HG02852 (cell line): Measurements from ENCODE around the gene FGD4.
"Not testable (repeated sequence)": the region's sequence is repeated elsewhere in the genome, so short reads cannot be mapped to it uniquely, and the experiment has no call there.

Experiments used
- ATAC-seq: cut with Tn5 transposase; IDR thresholded peaks from one replicate; pipeline ENCODE4 v1.9.1; 2021; ENCODE audit warnings: mild to moderate bottlenecking, moderate library complexity; ENCODE audit not compliant: unreplicated experiment

Gene FGD4

DNA sequence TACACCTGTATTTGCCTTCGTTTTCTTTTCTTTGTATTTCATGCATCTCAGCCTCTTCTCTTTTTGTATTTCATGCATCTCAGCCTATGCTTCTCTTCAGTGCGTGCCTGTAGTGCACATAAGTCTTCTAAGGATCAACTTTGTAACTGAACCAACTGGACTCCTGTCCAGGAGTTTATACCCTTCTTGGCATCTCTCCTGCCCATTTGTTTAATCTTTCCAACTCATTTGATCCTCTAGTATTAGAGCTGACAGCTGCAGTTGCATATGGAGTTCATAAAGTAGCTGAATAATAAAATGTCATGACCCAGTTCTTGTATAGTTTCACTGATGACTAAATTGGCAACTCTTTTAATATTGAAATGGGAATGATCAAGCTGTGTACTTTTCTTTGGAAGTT is 89.7 kb downstream of the FGD4 start:
- no peak for ATAC-seq

GRCh38 chr12:32490801-32491200 is 91.4 kb downstream of the FGD4 start:
- ATAC-seq, result no peak

- ATAC-seq, result no peak
These were observed 93.9 kb downstream of the FGD4 start for GRCh38 chr12:32493282-32493681.

DNA sequence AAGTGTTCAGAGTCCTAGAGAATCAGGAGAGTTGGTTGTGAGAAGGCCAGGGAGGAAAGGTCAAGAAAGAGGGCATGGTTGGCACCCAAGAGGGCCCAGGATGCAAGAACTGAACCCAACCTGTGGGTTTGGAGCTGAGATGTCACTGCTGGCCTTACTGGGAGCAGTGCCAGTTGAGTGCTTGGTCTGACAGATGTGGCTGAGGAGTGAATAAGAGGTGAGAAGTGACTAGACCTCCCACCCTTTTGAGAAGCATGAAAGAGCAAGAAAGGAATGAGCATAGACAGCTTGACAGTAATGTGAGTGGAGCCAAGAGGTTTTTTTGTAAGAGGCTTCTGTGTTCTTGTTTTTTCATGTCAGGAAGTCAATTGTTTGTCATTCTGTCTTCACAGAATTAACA is 95.3 kb downstream of the FGD4 start:
- ATAC-seq, result no peak

- ATAC-seq, result no peak
These were observed 97.6 kb downstream of the FGD4 start for GRCh38 chr12:32496946-32497345.

DNA sequence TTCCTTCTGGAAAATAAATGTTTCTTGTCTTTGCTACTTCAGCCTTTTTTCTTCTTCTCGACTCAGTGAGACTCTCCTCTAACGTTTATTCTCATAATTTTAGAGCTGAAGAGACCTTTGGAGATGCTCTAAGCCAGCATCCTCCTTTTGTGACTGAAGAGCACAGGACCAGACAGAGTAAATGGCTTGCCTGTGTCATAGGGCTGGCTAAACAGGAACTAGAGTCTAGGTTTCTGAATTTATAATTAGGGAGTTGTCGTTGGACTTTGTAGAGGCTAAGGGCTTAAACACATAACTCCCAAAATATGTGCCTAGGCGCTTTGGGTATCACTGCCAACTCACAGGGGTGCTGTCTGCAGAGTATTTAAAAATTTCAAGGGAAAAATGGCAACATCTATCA is 98.5 kb downstream of the FGD4 start:
- ATAC-seq, result no peak

GRCh38 chr12:32499048-32499447 is 99.7 kb downstream of the FGD4 start:
- ATAC-seq, result no peak

GRCh38 chr12:32501835-32502333 is 102.5 kb downstream of the FGD4 start:
- no peak for ATAC-seq

GRCh38 chr12:32502693-32503502 is 103.5 kb downstream of the FGD4 start:
- no peak for ATAC-seq

DNA sequence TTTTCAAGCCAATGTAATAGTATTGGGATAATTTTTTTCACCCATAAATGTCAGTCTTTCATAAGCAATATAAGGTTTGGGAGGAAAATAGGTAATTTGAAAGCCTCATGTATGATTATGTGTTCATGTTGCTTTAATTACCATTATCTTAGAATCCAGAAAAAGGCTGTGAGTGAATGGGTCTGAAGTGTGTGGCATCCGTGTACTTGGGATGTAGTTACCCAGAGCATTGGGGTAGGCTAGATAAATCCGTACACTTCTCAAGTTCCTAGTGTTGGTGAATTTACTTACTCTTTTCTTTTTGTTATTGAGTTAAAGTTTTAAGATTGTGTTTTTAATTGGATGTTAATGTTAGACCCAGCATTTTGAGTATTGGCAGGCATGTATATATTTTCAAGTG is 104.4 kb downstream of the FGD4 start:
- no peak for ATAC-seq

DNA sequence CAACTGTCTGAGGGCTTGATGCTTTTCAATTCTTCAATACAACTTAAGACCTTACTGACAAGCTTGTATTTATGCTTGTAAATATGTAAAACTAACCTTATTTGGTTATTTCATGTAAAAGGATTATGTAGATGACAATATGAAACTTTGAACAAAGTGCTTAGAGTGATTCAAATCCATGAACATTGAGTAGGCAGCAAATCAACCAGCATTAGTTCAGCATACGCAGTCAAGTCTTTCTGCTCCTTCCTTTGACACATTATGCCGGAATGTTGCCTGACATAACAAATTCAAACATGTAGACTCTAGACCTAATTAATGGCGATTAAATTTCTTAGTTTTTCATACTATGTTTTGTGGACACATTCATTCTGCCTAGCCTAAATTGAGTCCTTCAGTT is 105.2 kb downstream of the FGD4 start:
- ATAC-seq, result no peak

DNA sequence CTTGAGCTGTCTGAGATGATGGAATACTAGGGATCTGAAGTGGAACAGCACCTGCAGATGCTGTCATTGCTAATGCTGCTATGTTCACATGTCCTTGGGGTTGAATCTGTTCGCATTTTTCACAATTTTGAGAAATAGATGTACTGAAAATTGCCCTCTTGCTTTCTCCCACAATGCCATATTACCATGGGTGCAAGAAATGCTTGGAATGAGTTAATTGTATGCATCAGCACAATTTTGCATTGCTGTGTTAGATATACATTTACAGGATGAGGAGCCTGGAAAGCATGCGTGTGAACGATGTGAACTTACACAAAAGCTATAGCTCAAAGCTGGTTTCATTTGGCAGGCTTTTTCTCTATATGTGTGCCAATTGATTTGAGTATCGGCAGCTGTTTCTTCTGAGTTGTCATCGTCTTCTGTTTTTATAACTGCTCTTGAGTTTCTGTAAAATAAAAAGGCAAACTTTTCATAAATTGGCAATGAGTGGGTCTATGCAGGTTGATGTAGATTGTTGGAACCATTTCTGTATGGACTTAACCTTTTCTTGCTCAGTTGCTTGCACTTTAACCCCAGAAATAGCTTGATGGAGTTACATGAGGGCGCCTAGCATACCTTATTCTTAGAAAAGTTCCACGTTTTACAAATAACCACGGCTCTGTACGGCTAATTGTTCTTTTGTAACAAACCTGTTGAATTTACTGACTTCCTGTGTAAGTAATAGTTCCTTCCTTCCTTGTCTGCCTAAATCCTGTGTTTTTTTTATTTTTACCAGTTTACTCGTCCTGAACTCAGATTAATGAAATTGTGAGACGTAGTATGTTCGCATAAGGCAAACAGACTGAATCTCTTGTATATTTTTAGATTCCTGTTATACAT is 105.9 kb downstream of the FGD4 start:
- ATAC-seq, result no peak

GRCh38 chr12:32507096-32507941 is 108.0 kb downstream of the FGD4 start:
- not testable (repeated sequence) for ATAC-seq

- ATAC-seq, result no peak
These were observed 108.6 kb downstream of the FGD4 start for GRCh38 chr12:32507942-32508320.

DNA sequence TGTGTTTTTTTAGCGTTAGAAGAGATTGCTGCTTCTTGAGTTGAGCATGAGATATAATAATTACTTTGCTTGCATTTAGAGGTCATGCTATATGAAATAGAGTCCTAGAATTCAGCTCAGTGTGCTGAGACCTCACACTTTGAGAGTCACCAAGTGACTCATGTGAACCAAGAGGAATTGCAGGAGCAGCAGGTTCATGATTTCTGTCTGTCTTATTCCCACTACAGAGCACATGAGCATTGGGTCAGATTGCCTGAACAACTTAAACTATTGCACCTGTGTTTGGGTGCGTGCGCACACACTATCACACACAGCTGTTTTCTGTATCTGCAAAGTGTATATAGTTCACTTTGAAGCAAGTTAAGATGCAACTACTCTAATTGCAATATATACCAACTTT is 109.3 kb downstream of the FGD4 start:
- ATAC-seq, result no peak

GRCh38 chr12:32509328-32510091 is 110.2 kb downstream of the FGD4 start:
- ATAC-seq, result no peak

DNA sequence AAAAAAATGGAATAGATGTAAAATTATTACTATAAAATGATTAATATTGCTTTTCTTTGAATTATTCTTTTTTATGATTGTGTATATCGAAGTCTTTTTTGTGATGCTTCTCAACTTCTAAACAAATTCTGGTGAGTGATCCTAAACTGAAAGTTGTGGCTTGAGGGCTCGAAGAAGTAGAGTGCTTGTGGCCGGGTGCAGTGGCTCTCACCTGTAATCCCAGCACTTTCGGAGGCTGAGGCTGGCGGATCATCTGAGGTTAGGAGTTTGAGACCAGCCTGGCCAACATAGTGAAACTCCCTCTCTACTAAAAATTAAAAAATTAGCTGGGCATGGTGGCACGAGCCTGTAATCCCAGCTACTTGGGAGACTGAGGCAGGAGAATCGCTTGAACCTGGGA is 112.6 kb downstream of the FGD4 start:
- ATAC-seq, result not testable (repeated sequence)

GRCh38 chr12:32512379-32512778 is 113.0 kb downstream of the FGD4 start:
- ATAC-seq, result no peak

GRCh38 chr12:32512910-32513309 is 113.6 kb downstream of the FGD4 start:
- ATAC-seq, result no peak

DNA sequence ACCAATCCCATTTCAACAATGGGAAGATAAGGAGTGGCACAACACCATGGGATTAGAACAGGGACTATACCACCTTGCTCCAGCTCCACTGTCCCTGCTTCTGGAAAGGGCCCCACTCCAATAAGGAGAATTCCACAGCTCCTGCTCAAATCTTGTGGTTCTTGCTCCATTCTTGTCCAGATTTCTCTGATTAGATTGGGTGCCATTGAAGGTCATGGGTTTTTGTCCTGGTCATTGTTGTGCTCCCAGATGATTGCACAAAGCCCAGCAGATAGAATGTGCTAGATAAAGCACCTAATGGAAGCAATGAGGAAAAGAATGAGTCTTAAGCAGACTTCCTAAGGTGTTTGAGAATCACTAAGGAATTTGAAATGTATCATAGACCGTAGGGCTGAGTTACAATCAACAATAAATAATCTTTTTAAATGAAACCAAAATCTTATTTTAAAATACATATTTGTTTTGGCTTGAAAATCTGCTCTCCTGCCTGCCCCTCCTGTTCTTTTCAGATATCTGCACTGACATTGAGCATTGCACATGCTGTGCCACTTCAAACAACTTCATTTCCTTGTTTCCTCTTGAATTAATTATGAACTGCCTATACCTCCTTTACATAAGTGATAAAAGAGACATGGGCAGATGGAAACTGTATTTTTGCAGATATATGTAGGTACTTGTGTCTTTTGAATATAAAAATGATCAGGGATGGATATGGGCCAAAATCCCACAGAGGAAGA is 115.9 kb downstream of the FGD4 start:
- ATAC-seq, result no peak
